Uterus (tissue), 4 donors: ENCODE measurements around the gene MIA2. TPM values are rescaled to one million over a fixed set of nuclear protein-coding genes. Genes with fewer than 3 reads are reported as not detected.
"Not testable (repeated sequence)": the region's sequence is repeated elsewhere in the genome, so short reads cannot be mapped to it uniquely, and the experiment has no call there.

Experiments
- DNase-seq, 2 donors: peaks; one replicate each; pipeline ENCODE4 v3.0.0-alpha.2; 2019 to 2020
- H3K27ac ChIP-seq, 2 donors: fragments of 200-600 bp; sonication (generic); 1 replicate in 1 of 2; 2 replicates in 1 of 2; pipeline ENCODE4 v1.5.1; 2016 to 2018
- H3K27me3 ChIP-seq, 2 donors: fragments of 200-600 bp; sonication (generic); one replicate each; pipeline ENCODE4 v1.5.1; 2018 to 2019; ENCODE audit warnings: control low read depth in 1 of 2
- H3K36me3 ChIP-seq, 2 donors: fragments of 200-600 bp; sonication (generic); one replicate each; pipeline ENCODE4 v1.5.1; 2019; ENCODE audit warnings: control low read depth in 1 of 2
- H3K4me1 ChIP-seq, 2 donors: fragments of 200-600 bp; sonication (generic); one replicate each; pipeline ENCODE4 v1.5.1; 2018 to 2019; ENCODE audit warnings: control low read depth in 1 of 2
- H3K4me3 ChIP-seq, 2 donors: fragments of 200-600 bp; sonication (generic); 1 replicate in 1 of 2; 2 replicates in 1 of 2; pipeline ENCODE4 v1.5.1; 2018 to 2019; ENCODE audit warnings: mild to moderate bottlenecking in 1 of 2
- H3K9me3 ChIP-seq, 2 donors: fragments of 200-600 bp; sonication (generic); one replicate each; pipeline ENCODE4 v1.5.1; 2019; ENCODE audit warnings: control low read depth in 1 of 2
- POLR2A ChIP-seq, 2 donors: fragments of 450-650 bp; IDR thresholded peaks; one replicate each; pipeline ENCODE4 v1.6.1; 2016; ENCODE audit warnings: antibody characterized with exemption in 2 of 2, mild to moderate bottlenecking in 1 of 2, moderate library complexity in 1 of 2
- intact Hi-C: fragments of 100-400 bp; cut with DNase I; formaldehyde crosslinking; loops from one replicate; pipeline ENCODE4 v1.15.1; 2023; ENCODE audit warnings: low total_unique reads
- total RNA-seq, 4 donors: library from RNA; depleted of rRNA in 3 of 4; stranded (reverse); fragments of >200 nt in 3 of 4; gene quantifications; one replicate each; pipeline versions ENCODE4 v1.1.0 to v1.2.4, GENCODE V29; 2014 to 2023
- TF ChIP-seq, protein P1 (sequence below), 4 experiments: fragments of 200-600 bp in 2 of 4; fragments of 450-650 bp in 2 of 4; sonication (generic) in 2 of 4; IDR thresholded peaks; one replicate each; pipeline ENCODE4 v1.5.1; 2016 to 2019; ENCODE audit warnings: antibody characterized with exemption in 4 of 4, mild to moderate bottlenecking in 2 of 4, moderate library complexity in 1 of 4
- donor health status: DM: yes; HTN: yes; CAD: no.

The MIA2 gene
- total RNA-seq, 4 donors from 2014 or later, result 15.3 to 38.2 (median 23.9) TPM

DNA sequence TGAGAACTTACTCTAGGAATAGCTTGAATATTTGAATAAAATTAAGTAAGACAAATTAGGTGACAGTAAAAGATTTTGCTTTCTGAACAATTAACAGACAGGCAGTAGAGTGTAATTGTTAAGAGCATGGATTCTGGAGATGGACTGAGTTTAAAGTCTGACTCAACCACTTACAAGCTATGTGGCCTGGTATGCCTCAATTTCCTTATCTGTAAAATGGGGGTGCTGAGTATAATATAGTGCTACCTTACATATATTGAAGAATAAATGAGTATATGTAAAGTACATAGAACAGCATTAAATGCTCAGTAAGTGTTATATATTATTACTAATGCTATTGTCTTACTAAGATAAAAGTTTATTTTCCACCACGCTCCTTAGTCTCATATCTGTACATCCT, 7.1 kb downstream of the MIA2 start:
- intact Hi-C loops, result no loop called here
- no peak for TF ChIP-seq POLR2A (IDR thresholded peaks at IDR 0.05)
- TF ChIP-seq, protein P1, sequence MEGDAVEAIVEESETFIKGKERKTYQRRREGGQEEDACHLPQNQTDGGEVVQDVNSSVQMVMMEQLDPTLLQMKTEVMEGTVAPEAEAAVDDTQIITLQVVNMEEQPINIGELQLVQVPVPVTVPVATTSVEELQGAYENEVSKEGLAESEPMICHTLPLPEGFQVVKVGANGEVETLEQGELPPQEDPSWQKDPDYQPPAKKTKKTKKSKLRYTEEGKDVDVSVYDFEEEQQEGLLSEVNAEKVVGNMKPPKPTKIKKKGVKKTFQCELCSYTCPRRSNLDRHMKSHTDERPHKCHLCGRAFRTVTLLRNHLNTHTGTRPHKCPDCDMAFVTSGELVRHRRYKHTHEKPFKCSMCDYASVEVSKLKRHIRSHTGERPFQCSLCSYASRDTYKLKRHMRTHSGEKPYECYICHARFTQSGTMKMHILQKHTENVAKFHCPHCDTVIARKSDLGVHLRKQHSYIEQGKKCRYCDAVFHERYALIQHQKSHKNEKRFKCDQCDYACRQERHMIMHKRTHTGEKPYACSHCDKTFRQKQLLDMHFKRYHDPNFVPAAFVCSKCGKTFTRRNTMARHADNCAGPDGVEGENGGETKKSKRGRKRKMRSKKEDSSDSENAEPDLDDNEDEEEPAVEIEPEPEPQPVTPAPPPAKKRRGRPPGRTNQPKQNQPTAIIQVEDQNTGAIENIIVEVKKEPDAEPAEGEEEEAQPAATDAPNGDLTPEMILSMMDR (IDR thresholded peaks at IDR 0.05), result no peak
- Histone ChIP-seq H3K27ac (no peak overlapping the region), H3K4me3 (no peak overlapping the region), H3K4me1 (no peaks in the 10 kb centered on the region), H3K27me3 (no peaks in the 10 kb centered on the region), H3K9me3 (no peaks in the 10 kb centered on the region), H3K36me3 (no peaks in the 10 kb centered on the region)
- DNase-seq, result no peak

DNA sequence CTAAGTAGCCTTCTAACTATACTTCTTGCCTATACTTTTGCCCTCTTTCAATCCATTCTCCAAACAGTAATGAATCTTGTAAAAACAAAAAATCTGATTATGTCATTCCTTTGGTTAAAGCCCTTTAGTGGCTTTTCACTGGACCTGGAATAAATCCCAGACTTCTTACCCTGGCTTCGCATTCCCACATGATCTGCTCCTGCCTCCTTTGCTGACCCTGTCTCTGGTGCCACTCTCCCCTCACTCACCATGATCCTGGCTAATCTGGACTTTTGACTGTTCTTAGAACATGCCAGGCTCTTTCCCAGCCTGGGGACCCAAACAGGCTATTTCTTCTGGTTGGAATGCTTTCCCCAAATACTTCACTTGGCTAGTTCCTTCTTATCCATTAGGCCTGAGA, 7.9 kb downstream of the MIA2 start:
- no peak overlapping the region for H3K27ac ChIP-seq
- DNase-seq, result no peak
- H3K36me3 ChIP-seq, result no peaks in the 10 kb centered on the region
- no peaks in the 10 kb centered on the region for H3K27me3 ChIP-seq
- no peak overlapping the region for H3K4me3 ChIP-seq
- no peaks in the 10 kb centered on the region for H3K9me3 ChIP-seq
- no peaks in the 10 kb centered on the region for H3K4me1 ChIP-seq
- no peak for TF ChIP-seq POLR2A (IDR thresholded peaks at IDR 0.05)
- TF ChIP-seq, protein P1 (IDR thresholded peaks at IDR 0.05), result no peak
- intact Hi-C loops, result no loop called here

DNA sequence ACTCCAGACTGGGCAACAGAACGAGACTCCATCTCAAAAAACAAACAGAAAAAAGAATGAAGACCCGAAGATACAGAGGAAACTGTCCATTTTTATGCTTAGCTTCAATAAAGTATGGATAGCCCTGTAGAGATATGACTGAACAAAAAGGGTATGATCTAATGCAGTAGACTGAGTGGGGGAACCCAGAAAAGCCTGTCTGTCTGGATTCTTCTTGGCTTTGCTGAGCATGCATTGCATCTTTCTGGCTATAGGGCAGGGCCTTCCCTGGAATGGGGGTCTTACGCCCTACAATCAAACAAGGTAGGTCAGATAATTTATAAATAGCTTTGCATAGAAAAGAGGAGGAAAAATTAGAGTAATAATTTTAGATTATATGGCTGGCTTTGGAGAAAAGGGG, 10.1 kb downstream of the MIA2 start:
- Histone ChIP-seq H3K4me1 (no peaks in the 10 kb centered on the region), H3K27ac (no peak overlapping the region), H3K4me3 (no peak overlapping the region), H3K36me3 (no peaks in the 10 kb centered on the region), H3K9me3 (no peaks in the 10 kb centered on the region), H3K27me3 (no peaks in the 10 kb centered on the region)
- no peak for TF ChIP-seq POLR2A (IDR thresholded peaks at IDR 0.05)
- TF ChIP-seq, protein P1 (IDR thresholded peaks at IDR 0.05), result no peak
- no peak for DNase-seq
- intact Hi-C loops, result no loop called here

DNA sequence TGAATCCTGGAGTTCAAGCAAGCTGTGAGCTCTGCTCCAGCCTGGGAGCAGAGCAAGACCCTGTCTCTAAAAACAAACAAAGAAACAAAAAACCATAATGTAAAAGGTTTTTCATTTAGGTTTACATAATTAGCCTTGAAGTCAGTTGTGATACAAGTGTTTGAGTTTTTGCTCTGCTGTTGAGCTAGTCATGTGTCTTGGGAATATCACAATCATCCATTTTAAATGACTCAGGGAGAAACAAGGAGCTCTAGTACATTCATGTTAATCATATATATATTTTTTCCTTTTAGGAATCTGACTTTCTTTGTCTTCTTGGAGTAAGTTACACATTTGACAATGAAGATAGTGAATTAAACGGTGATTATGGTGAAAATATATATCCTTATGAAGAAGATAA, 12.9 kb downstream of the MIA2 start:
- H3K27ac ChIP-seq, result no peak overlapping the region
- H3K4me1 ChIP-seq, result no peaks in the 10 kb centered on the region
- no peak for TF ChIP-seq POLR2A (IDR thresholded peaks at IDR 0.05)
- TF ChIP-seq, protein P1 (IDR thresholded peaks at IDR 0.05), result no peak
- no peak overlapping the region for H3K4me3 ChIP-seq
- no peaks in the 10 kb centered on the region for H3K27me3 ChIP-seq
- no peaks in the 10 kb centered on the region for H3K9me3 ChIP-seq
- no peaks in the 10 kb centered on the region for H3K36me3 ChIP-seq
- DNase-seq, result no peak
- intact Hi-C loops, result no loop called here

DNA sequence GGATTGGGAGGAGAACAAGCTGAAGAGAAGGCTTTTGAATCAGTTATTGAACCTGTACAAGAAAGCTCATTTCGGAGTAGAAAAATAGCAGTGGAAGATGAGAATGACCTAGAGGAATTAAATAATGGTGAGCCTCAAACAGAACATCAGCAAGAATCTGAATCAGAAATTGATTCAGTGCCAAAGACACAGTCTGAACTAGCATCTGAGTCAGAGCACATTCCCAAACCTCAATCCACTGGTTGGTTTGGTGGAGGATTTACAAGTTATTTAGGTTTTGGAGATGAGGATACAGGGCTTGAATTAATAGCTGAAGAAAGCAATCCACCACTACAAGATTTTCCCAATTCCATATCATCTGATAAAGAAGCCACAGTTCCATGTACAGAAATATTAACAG, 13.5 kb downstream of the MIA2 start:
- Histone ChIP-seq H3K27ac (no peak overlapping the region), H3K4me1 (no peaks in the 10 kb centered on the region), H3K4me3 (no peak overlapping the region), H3K27me3 (no peaks in the 10 kb centered on the region), H3K36me3 (no peaks in the 10 kb centered on the region), H3K9me3 (no peaks in the 10 kb centered on the region)
- intact Hi-C loops, result no loop called here
- no peak for DNase-seq
- no peak for TF ChIP-seq POLR2A (IDR thresholded peaks at IDR 0.05)

DNA sequence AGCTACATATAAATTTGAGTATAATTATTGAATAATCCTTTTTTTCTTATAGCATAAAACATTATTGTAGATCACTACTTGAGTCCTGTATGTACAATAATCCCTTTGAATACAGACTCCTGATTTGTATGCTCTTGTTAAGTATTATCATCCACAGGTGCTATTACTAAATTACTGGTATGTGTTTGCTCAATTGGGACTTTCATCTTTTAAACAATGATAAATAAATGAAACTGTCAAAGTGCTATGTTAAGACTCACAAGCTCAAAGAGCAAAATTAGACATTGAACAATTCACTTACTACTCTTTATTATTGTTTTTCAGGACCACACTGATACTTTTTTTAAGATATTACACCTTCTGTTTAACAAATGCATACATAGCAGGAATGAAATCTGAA, 17.8 kb downstream of the MIA2 start:
- no peak overlapping the region for H3K27ac ChIP-seq
- intact Hi-C loops, result no loop called here
- TF ChIP-seq, protein P1 (IDR thresholded peaks at IDR 0.05), result no peak
- TF ChIP-seq POLR2A (IDR thresholded peaks at IDR 0.05), result no peak
- DNase-seq, result no peak
- H3K36me3 ChIP-seq, result no peaks in the 10 kb centered on the region
- no peak overlapping the region for H3K4me3 ChIP-seq
- H3K4me1 ChIP-seq, result no peaks in the 10 kb centered on the region
- no peaks in the 10 kb centered on the region for H3K27me3 ChIP-seq
- H3K9me3 ChIP-seq, result no peaks in the 10 kb centered on the region

DNA sequence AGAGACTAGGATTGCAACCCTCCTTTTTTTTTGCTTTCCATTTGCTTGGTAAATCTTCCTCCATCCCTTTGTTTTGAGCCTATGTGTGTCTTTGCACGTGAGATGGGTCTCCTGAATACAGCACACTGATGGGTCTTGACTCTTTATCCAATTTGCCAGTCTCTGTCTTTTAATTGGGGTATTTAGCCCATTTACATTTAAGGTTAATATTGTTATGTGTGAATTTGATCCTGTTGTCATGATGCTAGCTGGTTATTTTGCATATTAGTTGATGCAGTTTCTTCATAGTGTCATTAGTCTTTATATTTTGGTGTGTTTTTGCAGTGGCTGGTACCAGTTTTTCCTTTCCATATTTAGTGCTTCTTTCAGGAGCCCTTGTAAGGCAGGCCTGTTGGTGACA, 23.7 kb downstream of the MIA2 start:
- H3K27me3 ChIP-seq, H3K4me3 ChIP-seq, intact Hi-C loops, H3K9me3 ChIP-seq, H3K27ac ChIP-seq, H3K4me1 ChIP-seq, DNase-seq, H3K36me3 ChIP-seq: not testable (repeated sequence)
